ENCODE results near the gene CNPY4.

CNPY4 gene

GRCh38 chr7:100166970-100167911 lies 47.8 kb downstream of the CNPY4 start:
- DNase-seq (ENCODE audit: low read depth, low spot score), result no peak

GRCh38 chr7:100167912-100168323 lies 48.5 kb downstream of the CNPY4 start:
- DNase-seq (ENCODE audit: low read depth, low spot score), result peak; percentile 45

GRCh38 chr7:100169147-100169850 lies 49.9 kb downstream of the CNPY4 start:
- no peak for DNase-seq (ENCODE audit: low read depth, low spot score)

- no peak for DNase-seq (ENCODE audit: low read depth, low spot score)
Measured at GRCh38 chr7:100170101-100170897, 50.9 kb downstream of the CNPY4 start.

GRCh38 chr7:100171087-100171681 lies 51.8 kb downstream of the CNPY4 start:
- peak; percentile 27 for DNase-seq (ENCODE audit: low read depth, low spot score)

- no peak for DNase-seq (ENCODE audit: low read depth, low spot score)
Measured at GRCh38 chr7:100171840-100172239, 52.4 kb downstream of the CNPY4 start.

GRCh38 chr7:100173806-100174495 lies 54.5 kb downstream of the CNPY4 start:
- no peak for DNase-seq (ENCODE audit: low read depth, low spot score)

GRCh38 chr7:100174582-100174981 lies 55.1 kb downstream of the CNPY4 start:
- no peak for DNase-seq (ENCODE audit: low read depth, low spot score)

Measured in astrocyte of the hippocampus (primary cell).